ENCODE results near the gene GPR157. TPM values are rescaled to one million over a fixed set of nuclear protein-coding genes. Genes with fewer than 3 reads are reported as not detected.

GPR157 gene
- polyA plus RNA-seq, 3 donors = 0.56 to 1.1 (median 0.72) TPM

DNA sequence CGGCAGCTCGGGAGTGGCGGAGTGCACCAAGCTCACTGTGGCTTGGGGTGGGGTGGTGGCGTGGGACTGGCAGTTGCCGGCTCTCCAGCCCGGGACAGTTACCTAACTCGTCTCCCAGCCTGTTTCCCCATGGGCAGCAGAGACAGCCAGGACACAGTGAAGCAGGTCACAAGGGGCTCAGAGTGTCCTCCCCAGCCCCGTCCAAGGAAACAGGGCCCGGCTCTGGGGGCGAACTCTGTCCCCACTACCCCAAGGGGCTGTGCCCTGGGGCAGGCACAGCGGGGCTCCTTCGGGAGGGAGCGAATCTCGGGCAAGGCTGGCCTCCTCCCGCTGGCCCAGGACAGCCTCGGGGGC, 759 bp downstream of the GPR157 start:
- peaks cover 18 to 20% (median 19%) of the 10 kb centered on the region in 3 donors for H3K27me3 Mint-ChIP-seq (ENCODE audit: low read depth in 3 of 3)
- Histone ChIP-seq H3K9me3 (replicated peaks in 1 of 2; ENCODE audit: control insufficient read depth in 1 of 2, insufficient read depth in 1 of 2, low read length in 2 of 2) (no peaks in the 10 kb centered on the region), H3K27ac (ENCODE audit: low read depth in 1 of 2, low read length in 2 of 2) (no peak overlapping the region), H3K4me2 (replicated peaks; ENCODE audit: extremely low read depth, low read length, poor library complexity, severe bottlenecking) (peak overlapping the region; percentile 86), H3K4me3 (replicated peaks in 1 of 3; ENCODE audit: low read depth in 2 of 3, low read length in 3 of 3) (peak overlapping the region; percentile 32 to 73 (median 57)), H4K20me1 (ENCODE audit: insufficient read depth, low read length) (no peaks in the 10 kb centered on the region), H3K79me2 (ENCODE audit: insufficient read depth, low read length) (no peaks in the 10 kb centered on the region), H3K36me3 (replicated peaks in 1 of 2; ENCODE audit: control insufficient read depth in 1 of 2, insufficient read depth in 2 of 2, low read length in 2 of 2) (no peaks in the 10 kb centered on the region), H3K27me3 (ENCODE audit: control insufficient read depth in 2 of 2, insufficient read depth in 2 of 2, low read length in 2 of 2) (peaks cover 0 to 14% of the 10 kb centered on the region in 2 donors), H3K9ac (ENCODE audit: insufficient read depth, low read length, poor library complexity, severe bottlenecking) (peak overlapping the region; percentile 55), H2AFZ (ENCODE audit: insufficient read depth, low read depth, low read length, poor library complexity, severe bottlenecking) (peak overlapping the region; percentile 84), H3K4me1 (ENCODE audit: control insufficient read depth in 1 of 2, insufficient read depth in 2 of 2, low read length in 2 of 2) (peaks cover 28 to 45% of the 10 kb centered on the region in 2 donors)
- peaks cover 0 to 1% (median 0%) of the 10 kb centered on the region in 7 donors for H3K9me3 Mint-ChIP-seq
- WGBS (ENCODE audit: insufficient coverage) = 19% methylated on average over 12 of the region's 16 CpGs
- H3K4me3 Mint-ChIP-seq = peak overlapping the region; percentile 90 to 94
- peak in 1 of 3 donors; percentile 24 for DNase-seq
- TF ChIP-seq, protein P1, sequence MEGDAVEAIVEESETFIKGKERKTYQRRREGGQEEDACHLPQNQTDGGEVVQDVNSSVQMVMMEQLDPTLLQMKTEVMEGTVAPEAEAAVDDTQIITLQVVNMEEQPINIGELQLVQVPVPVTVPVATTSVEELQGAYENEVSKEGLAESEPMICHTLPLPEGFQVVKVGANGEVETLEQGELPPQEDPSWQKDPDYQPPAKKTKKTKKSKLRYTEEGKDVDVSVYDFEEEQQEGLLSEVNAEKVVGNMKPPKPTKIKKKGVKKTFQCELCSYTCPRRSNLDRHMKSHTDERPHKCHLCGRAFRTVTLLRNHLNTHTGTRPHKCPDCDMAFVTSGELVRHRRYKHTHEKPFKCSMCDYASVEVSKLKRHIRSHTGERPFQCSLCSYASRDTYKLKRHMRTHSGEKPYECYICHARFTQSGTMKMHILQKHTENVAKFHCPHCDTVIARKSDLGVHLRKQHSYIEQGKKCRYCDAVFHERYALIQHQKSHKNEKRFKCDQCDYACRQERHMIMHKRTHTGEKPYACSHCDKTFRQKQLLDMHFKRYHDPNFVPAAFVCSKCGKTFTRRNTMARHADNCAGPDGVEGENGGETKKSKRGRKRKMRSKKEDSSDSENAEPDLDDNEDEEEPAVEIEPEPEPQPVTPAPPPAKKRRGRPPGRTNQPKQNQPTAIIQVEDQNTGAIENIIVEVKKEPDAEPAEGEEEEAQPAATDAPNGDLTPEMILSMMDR (IDR thresholded peaks at IDR 0.05) = no peak
- H3K36me3 Mint-ChIP-seq = peaks cover 0 to 4% of the 10 kb centered on the region in 2 donors
- H3K27ac Mint-ChIP-seq = peak overlapping the region in 4 of 7 donors; percentile 12 to 73 (median 36)
- intact Hi-C loops (cut with micrococcal nuclease) = loop anchor here (2.0 to 5.0 kb wide), 2 partner anchors 107 to 109 kb away; partner anchors contain the start of gene H6PD (in 1 of the 2)
- peaks cover 40% of the 10 kb centered on the region for H3K4me1 Mint-ChIP-seq

DNA sequence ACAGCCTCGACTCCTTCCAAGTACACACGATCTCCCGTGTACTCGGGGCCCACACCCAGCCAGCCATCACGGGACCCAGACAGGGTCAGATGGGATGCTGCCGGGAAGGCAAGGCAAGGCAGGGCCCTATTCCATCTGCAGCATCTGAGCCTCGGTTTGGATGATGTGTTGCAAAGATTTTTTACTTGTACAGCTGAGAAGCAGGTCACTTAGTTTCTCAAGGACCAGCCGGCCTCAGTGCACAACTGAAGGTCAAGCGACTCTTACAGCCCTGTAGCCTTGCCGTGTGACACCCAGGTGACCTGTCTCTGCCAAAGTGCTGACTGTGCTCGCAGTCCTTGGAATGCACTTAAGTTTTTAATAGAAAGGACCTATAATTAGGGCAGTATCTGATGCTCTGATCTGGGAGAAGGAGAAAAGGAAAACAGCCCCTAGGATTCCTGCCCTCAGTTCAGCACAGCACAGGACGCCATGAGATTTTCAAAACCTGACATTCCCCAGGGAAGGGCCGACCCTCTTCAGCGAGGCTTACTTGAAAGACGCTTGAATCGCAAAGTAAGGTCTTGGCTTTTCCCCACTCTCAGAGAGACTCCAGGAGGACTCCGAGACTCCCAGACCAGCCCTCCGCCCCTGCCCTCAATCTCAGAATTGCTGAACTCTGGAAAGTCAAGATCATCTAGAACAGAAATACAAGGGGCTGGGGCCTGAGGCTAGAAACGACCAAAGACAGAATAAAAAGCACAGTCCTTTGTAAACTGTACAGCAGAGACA, 1.3 kb downstream of the GPR157 start:
- Histone ChIP-seq H2AFZ (ENCODE audit: insufficient read depth, low read depth, low read length, poor library complexity, severe bottlenecking) (peak overlapping the region; percentile 84), H3K4me2 (replicated peaks; ENCODE audit: extremely low read depth, low read length, poor library complexity, severe bottlenecking) (peak overlapping the region; percentile 86), H3K27me3 (ENCODE audit: control insufficient read depth in 2 of 2, insufficient read depth in 2 of 2, low read length in 2 of 2) (peaks cover 0 to 14% of the 10 kb centered on the region in 2 donors), H3K4me1 (ENCODE audit: control insufficient read depth in 1 of 2, insufficient read depth in 2 of 2, low read length in 2 of 2) (peaks cover 28 to 45% of the 10 kb centered on the region in 2 donors), H4K20me1 (ENCODE audit: insufficient read depth, low read length) (no peaks in the 10 kb centered on the region), H3K9me3 (replicated peaks in 1 of 2; ENCODE audit: control insufficient read depth in 1 of 2, insufficient read depth in 1 of 2, low read length in 2 of 2) (no peaks in the 10 kb centered on the region), H3K36me3 (replicated peaks in 1 of 2; ENCODE audit: control insufficient read depth in 1 of 2, insufficient read depth in 2 of 2, low read length in 2 of 2) (no peaks in the 10 kb centered on the region), H3K79me2 (ENCODE audit: insufficient read depth, low read length) (no peaks in the 10 kb centered on the region), H3K27ac (ENCODE audit: low read depth in 1 of 2, low read length in 2 of 2) (no peak overlapping the region), H3K9ac (ENCODE audit: insufficient read depth, low read length, poor library complexity, severe bottlenecking) (peak overlapping the region; percentile 55), H3K4me3 (replicated peaks in 1 of 3; ENCODE audit: low read depth in 2 of 3, low read length in 3 of 3) (peak overlapping the region in 2 of 3 experiments; percentile 57 to 73)
- intact Hi-C loops (cut with micrococcal nuclease) = loop anchor here (2.0 to 5.0 kb wide), 2 partner anchors 107 to 110 kb away; partner anchors contain the start of gene H6PD (in 1 of the 2)
- H3K4me3 Mint-ChIP-seq = peak overlapping the region; percentile 90 to 94
- H3K9me3 Mint-ChIP-seq = peaks cover 0 to 1% (median 0%) of the 10 kb centered on the region in 7 donors
- no peak for DNase-seq
- peaks cover 0 to 4% of the 10 kb centered on the region in 2 donors for H3K36me3 Mint-ChIP-seq
- peak overlapping the region in 4 of 7 donors; percentile 1 to 73 (median 24) for H3K27ac Mint-ChIP-seq
- TF ChIP-seq, protein P1 (IDR thresholded peaks at IDR 0.05) = no peak
- 91% methylated on average over 17 of the region's 19 CpGs for WGBS (ENCODE audit: insufficient coverage)
- peaks cover 40% of the 10 kb centered on the region for H3K4me1 Mint-ChIP-seq
- peaks cover 12 to 15% (median 14%) of the 10 kb centered on the region in 3 donors for H3K27me3 Mint-ChIP-seq (ENCODE audit: low read depth in 3 of 3)
